ENCODE data around the gene GLDN. TPM values are rescaled to one million over a fixed set of nuclear protein-coding genes. Genes with fewer than 3 reads are reported as not detected.

The GLDN gene
- total RNA-seq, 4 donors from 2014 or later = 0.48 to 3.7 (median 2.6) TPM; not detected in 1

- no peak for TF ChIP-seq EP300 (IDR thresholded peaks at IDR 0.05; ENCODE audit: low read depth)
- no peak for TF ChIP-seq CTCF (IDR thresholded peaks at IDR 0.05)
- no peak for TF ChIP-seq POLR2A (IDR thresholded peaks at IDR 0.05)
- no peak for TF ChIP-seq POLR2AphosphoS5 (IDR thresholded peaks at IDR 0.05)
- Histone ChIP-seq H3K4me1 (peaks cover 0 to 12% (median 3%) of the 10 kb centered on the region in 4 donors), H3K4me3 (no peak overlapping the region), H3K9me3 (no peaks in the 10 kb centered on the region), H3K27me3 (no peaks in the 10 kb centered on the region), H3K27ac (no peak overlapping the region), H3K36me3 (no peaks in the 10 kb centered on the region)
- no peak for DNase-seq
- 86 to 88% methylated on average over 3 of the region's 3 CpGs for WGBS, 2 donors (ENCODE audit: low coverage in 1 of 2)
- intact Hi-C loops (cut with DNase I; ENCODE audit: low total_unique reads) (no loop called here), in situ Hi-C loops (cut with MboI; ENCODE audit: low pct_ligation_motif_present in 1 of 4, low pct_unique_long_range_greater_than_20kb in 1 of 4, low sequenced_read_pairs in 3 of 4) (no loop called here)
Observed at GRCh38 chr15:51350723-51351122, 9.3 kb downstream of the GLDN start.

DNA sequence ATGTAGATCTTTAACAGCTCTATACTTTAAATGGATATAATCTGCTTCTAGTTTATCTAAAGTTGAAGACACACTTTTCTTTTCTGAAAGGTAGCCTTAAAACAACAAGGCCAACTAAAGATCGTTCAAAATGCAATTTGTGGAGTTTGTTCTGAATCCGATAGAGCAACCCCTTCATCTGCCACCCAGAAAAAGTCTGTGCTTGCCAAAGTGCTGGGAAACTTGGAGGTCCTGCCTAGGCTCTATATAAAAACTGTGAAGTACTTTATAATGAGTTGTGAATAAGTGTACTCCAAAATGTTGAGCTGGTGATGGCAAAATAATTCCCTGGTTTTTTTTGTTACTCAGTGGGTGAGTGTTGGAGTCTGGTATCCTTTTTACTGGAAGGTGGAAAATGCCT, 12.5 kb downstream of the GLDN start:
- H3K4me3 ChIP-seq = no peak overlapping the region
- H3K27ac ChIP-seq = no peak overlapping the region
- DNase-seq = no peak
- TF ChIP-seq CTCF (IDR thresholded peaks at IDR 0.05) (no peak), EP300 (IDR thresholded peaks at IDR 0.05; ENCODE audit: low read depth) (no peak)
- in situ Hi-C loops (cut with MboI; ENCODE audit: low pct_ligation_motif_present in 1 of 4, low pct_unique_long_range_greater_than_20kb in 1 of 4, low sequenced_read_pairs in 3 of 4) = no loop called here
- H3K36me3 ChIP-seq = no peaks in the 10 kb centered on the region
- H3K9me3 ChIP-seq = no peaks in the 10 kb centered on the region
- intact Hi-C loops (cut with DNase I; ENCODE audit: low total_unique reads) = no loop called here
- WGBS, 2 donors (ENCODE audit: low coverage in 1 of 2) = 45 to 53% methylated on average over 2 of the region's 2 CpGs
- peaks cover 0 to 11% (median 3%) of the 10 kb centered on the region in 4 donors for H3K4me1 ChIP-seq
- H3K27me3 ChIP-seq = no peaks in the 10 kb centered on the region

- in situ Hi-C loops (cut with MboI; ENCODE audit: low pct_ligation_motif_present in 1 of 4, low pct_unique_long_range_greater_than_20kb in 1 of 4, low sequenced_read_pairs in 3 of 4) = no loop called here
- no peak for TF ChIP-seq POLR2A (IDR thresholded peaks at IDR 0.05)
- TF ChIP-seq CTCF (IDR thresholded peaks at IDR 0.05) = no peak
- TF ChIP-seq EP300 (IDR thresholded peaks at IDR 0.05; ENCODE audit: low read depth) = no peak
- TF ChIP-seq POLR2AphosphoS5 (IDR thresholded peaks at IDR 0.05) = no peak
- Histone ChIP-seq H3K4me1 (no peaks in the 10 kb centered on the region), H3K36me3 (no peaks in the 10 kb centered on the region), H3K27me3 (no peaks in the 10 kb centered on the region), H3K4me3 (no peak overlapping the region), H3K9me3 (no peaks in the 10 kb centered on the region), H3K27ac (no peak overlapping the region)
- intact Hi-C loops (cut with DNase I; ENCODE audit: low total_unique reads) = no loop called here
- WGBS, 2 donors (ENCODE audit: low coverage in 1 of 2) = 90% methylated on average over 1 of the region's 1 CpG; no CpG with 5 or more reads in 1 of the 2 donors
- DNase-seq = no peak
Observed at GRCh38 chr15:51355096-51355495, 13.6 kb downstream of the GLDN start.

DNA sequence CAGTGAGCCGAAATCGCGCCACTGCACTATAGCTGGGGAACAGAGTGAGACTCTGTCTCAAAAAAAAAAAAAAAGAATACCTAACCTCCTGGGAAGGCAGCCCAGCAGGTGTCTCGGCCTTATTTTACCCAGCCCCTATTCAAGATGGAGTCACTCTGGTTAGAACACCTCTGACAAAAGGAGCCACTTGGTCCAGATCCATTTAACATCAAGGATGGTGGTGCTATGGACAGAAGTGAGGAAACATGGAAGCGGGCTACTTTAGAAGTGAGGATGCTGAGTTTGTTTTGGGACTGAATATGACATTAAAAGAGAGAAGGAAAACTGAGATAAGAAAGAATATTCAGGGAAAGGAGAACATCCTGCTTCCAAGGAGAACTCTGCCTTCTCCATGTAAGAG, 14.7 kb downstream of the GLDN start:
- no peaks in the 10 kb centered on the region for H3K36me3 ChIP-seq
- no peaks in the 10 kb centered on the region for H3K4me1 ChIP-seq
- 90% methylated on average over 3 to 5 of the region's 5 CpGs for WGBS, 2 donors (ENCODE audit: low coverage in 1 of 2)
- no peaks in the 10 kb centered on the region for H3K27me3 ChIP-seq
- in situ Hi-C loops (cut with MboI; ENCODE audit: low pct_ligation_motif_present in 1 of 4, low pct_unique_long_range_greater_than_20kb in 1 of 4, low sequenced_read_pairs in 3 of 4) = no loop called here
- TF ChIP-seq CTCF (IDR thresholded peaks at IDR 0.05) = no peak
- TF ChIP-seq EP300 (IDR thresholded peaks at IDR 0.05; ENCODE audit: low read depth) = no peak
- no peak for TF ChIP-seq POLR2A (IDR thresholded peaks at IDR 0.05)
- TF ChIP-seq POLR2AphosphoS5 (IDR thresholded peaks at IDR 0.05) = no peak
- no peak for DNase-seq
- H3K4me3 ChIP-seq = no peak overlapping the region
- H3K27ac ChIP-seq = no peak overlapping the region
- no peaks in the 10 kb centered on the region for H3K9me3 ChIP-seq
- intact Hi-C loops (cut with DNase I; ENCODE audit: low total_unique reads) = no loop called here

All from transverse colon (tissue), 4 donors.